ENCODE data around the gene DNAI2.
"Not testable (repeated sequence)": the region's sequence is repeated elsewhere in the genome, so short reads cannot be mapped to it uniquely, and the experiment has no call there.

DNAI2 gene

DNA sequence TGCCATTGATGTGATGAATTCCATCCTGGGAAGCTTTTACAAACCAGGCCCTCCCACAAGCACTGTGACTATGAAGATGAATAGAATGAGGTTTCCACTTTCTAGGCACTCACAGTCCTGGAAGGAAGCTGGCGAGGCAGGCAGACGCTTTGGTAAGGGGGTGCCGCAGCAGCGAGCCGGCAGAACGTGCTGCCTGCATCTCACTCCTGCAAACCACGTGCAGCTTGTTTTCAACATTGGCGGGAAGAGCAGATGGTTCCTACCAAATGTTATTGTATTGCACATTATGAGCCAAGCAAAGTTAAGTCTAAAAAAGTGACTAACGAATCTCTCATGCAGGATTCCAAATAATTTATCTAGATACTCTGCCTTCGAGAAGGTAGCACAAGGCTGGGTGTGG, 3.7 kb upstream of the DNAI2 start:
- TF ChIP-seq PAX5 (IDR thresholded peaks at IDR 0.05; ENCODE audit: insufficient read depth, low read length, severe bottlenecking) (no peak), POU2F2 (IDR thresholded peaks at IDR 0.05; ENCODE audit: low read depth, low read length) (no peak), TAF1 (IDR thresholded peaks at IDR 0.05; ENCODE audit: low read depth, low read length) (no peak), POLR2AphosphoS5 (IDR thresholded peaks at IDR 0.05; ENCODE audit: low read depth, low read length) (no peak), POLR2A (IDR thresholded peaks at IDR 0.05; ENCODE audit: low read depth, low read length) (no peak), SPI1 (IDR thresholded peaks at IDR 0.05; ENCODE audit: low read depth, low read length) (no peak)
- DNase-seq (ENCODE audit: insufficient read length, low spot score): no peak
- FAIRE-seq: no peak

DNA sequence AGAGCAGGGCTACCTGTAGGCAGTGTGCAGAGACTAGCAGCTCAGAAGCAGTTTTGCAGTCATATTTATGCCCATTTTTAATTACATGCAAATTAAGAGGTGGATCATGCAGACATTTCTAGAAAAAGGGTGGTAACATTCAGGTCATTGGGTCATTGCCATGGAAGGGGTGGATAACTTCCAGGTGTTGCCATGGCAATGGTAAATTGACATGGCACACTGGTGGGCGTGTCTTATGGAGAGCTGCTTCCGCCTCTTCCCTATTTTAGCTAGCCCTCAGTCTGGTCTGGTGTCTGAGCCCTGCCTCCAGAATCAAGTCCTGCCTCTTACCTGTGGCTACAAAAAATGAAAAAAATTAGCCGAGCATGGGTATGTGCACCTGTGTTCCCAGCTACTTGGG, 2.8 kb upstream of the DNAI2 start:
- FAIRE-seq: no peak
- no peak for DNase-seq (ENCODE audit: insufficient read length, low spot score)
- no peak for TF ChIP-seq PAX5 (IDR thresholded peaks at IDR 0.05; ENCODE audit: insufficient read depth, low read length, severe bottlenecking)
- TF ChIP-seq SPI1 (IDR thresholded peaks at IDR 0.05; ENCODE audit: low read depth, low read length): no peak
- TF ChIP-seq POLR2AphosphoS5 (IDR thresholded peaks at IDR 0.05; ENCODE audit: low read depth, low read length): no peak
- TF ChIP-seq POLR2A (IDR thresholded peaks at IDR 0.05; ENCODE audit: low read depth, low read length): no peak
- no peak for TF ChIP-seq POU2F2 (IDR thresholded peaks at IDR 0.05; ENCODE audit: low read depth, low read length)
- TF ChIP-seq TAF1 (IDR thresholded peaks at IDR 0.05; ENCODE audit: low read depth, low read length): no peak

DNA sequence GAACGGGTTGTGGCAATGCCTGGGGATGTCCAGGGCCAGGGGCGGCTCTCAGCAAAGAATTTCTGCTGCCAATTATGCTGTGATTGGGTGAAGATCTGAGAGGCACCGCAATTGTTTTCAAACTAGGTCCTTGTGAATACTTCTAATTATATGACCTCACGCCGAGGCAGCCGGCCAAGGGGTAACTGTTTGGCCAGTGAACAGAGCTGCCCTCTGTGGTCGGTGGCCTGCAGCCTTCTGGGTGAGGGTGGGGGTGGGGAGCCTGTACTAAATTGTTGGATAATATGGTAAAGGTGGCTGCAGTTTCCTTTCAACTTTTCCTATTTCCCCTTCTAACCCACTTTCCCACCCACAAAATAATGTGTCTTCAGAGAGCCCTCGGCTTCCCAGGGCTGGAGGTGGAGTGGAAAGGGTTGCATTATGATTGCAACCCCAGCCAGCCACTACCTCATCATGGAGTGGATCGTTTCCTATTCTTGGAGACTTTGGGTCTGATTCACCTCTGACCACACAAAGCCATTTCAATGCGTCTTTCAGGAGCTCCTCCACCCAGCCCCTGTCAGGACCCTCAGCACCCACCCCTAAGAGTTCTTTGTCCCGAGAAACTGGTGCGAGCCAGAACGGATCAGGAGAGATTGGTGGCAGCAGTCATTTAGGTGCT, 2.0 kb upstream of the DNAI2 start:
- no peak for TF ChIP-seq TAF1 (IDR thresholded peaks at IDR 0.05; ENCODE audit: low read depth, low read length)
- no peak for TF ChIP-seq PAX5 (IDR thresholded peaks at IDR 0.05; ENCODE audit: insufficient read depth, low read length, severe bottlenecking)
- no peak for TF ChIP-seq SPI1 (IDR thresholded peaks at IDR 0.05; ENCODE audit: low read depth, low read length)
- TF ChIP-seq POU2F2 (IDR thresholded peaks at IDR 0.05; ENCODE audit: low read depth, low read length): no peak
- TF ChIP-seq POLR2A (IDR thresholded peaks at IDR 0.05; ENCODE audit: low read depth, low read length): no peak
- no peak for TF ChIP-seq POLR2AphosphoS5 (IDR thresholded peaks at IDR 0.05; ENCODE audit: low read depth, low read length)
- FAIRE-seq (no peak), DNase-seq (ENCODE audit: insufficient read length, low spot score) (no peak)

DNA sequence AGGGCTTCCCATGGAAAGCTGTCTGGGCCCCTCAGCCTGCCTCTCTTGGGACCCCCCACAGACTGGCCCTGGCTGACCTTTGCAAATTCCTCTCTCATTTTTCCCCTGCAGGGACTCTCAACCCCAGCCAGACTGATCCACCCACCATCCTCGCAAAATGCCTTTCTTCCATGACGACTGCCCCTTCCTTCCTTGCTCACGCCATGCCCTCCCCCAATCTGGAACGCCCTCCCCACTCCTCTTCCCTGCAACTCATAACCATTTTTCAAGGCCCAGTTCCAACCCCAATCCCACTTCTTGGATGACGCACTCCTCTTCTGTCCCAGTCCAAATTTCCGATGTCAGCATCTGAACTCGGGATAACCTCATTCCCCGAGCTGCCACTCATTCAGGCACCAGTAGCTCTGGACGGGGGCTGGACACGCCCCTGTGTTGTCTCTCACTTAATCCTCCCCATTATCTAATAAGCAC, 1.3 kb upstream of the DNAI2 start:
- FAIRE-seq (no peak), DNase-seq (ENCODE audit: insufficient read length, low spot score) (no peak)
- no peak for TF ChIP-seq SPI1 (IDR thresholded peaks at IDR 0.05; ENCODE audit: low read depth, low read length)
- TF ChIP-seq POU2F2 (IDR thresholded peaks at IDR 0.05; ENCODE audit: low read depth, low read length): no peak
- no peak for TF ChIP-seq POLR2AphosphoS5 (IDR thresholded peaks at IDR 0.05; ENCODE audit: low read depth, low read length)
- TF ChIP-seq POLR2A (IDR thresholded peaks at IDR 0.05; ENCODE audit: low read depth, low read length): no peak
- no peak for TF ChIP-seq TAF1 (IDR thresholded peaks at IDR 0.05; ENCODE audit: low read depth, low read length)
- TF ChIP-seq PAX5 (IDR thresholded peaks at IDR 0.05; ENCODE audit: insufficient read depth, low read length, severe bottlenecking): no peak

DNA sequence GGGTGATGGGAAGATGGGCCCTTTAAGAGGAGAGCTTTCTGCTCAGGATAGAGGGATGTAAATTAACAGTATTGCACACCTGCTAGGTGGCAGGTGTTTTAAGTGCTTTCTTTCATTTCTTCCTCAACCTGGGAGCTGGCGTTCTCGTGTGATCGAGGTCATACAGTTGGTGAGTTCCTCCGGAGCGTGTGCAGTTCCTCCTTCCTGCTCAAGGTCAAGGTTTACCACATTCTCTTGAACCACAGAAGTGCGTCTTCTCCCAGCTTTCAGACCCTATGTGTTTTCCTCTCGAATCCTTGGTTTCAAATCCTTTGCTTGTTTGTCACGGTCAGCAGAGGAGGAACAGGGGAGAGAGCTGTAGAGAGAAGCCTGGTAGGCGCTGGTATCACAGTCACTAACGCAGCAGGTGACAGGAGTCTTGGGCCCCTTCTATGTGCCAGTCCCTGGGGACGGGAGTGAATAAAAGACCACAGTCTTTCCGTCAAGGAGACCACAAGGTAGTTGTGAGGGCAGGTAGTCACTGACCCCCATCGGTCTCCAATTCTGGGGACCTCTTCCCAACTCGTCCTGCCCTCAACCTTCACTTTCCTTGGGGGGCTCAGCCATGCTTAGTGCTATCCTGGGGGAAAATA, 791 bp downstream of the DNAI2 start:
- DNase-seq (ENCODE audit: insufficient read length, low spot score): no peak
- FAIRE-seq: no peak

DNA sequence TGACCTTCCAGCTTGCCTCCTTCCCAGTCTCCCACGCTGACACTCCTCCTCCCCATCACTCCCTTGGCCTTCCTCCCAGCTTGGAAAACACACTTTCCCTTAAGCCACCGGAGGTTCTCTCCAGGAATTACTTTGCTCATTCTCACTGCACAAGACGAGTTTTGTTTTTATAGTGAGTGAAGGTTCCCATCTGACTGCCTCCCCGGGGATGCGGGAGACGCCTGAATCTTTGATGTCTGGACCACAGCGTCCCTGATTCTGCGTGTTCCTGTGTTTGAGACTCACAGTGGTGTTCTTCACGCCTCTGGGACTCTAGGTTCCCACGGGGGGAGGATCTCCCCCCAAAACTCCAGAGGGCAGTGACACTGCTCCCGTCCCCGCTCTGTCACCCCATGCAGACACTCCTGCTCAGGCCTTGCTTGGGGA, 2.0 kb downstream of the DNAI2 start:
- DNase-seq (ENCODE audit: insufficient read length, low spot score) (no peak), FAIRE-seq (no peak)
- TF ChIP-seq POLR2AphosphoS5 (IDR thresholded peaks at IDR 0.05; ENCODE audit: low read depth, low read length) (no peak), TAF1 (IDR thresholded peaks at IDR 0.05; ENCODE audit: low read depth, low read length) (no peak), PAX5 (IDR thresholded peaks at IDR 0.05; ENCODE audit: insufficient read depth, low read length, severe bottlenecking) (no peak), POLR2A (IDR thresholded peaks at IDR 0.05; ENCODE audit: low read depth, low read length) (no peak), SPI1 (IDR thresholded peaks at IDR 0.05; ENCODE audit: low read depth, low read length) (no peak), POU2F2 (IDR thresholded peaks at IDR 0.05; ENCODE audit: low read depth, low read length) (no peak)

More for the DNA sequence above, 791 bp downstream of the DNAI2 start:
- TF ChIP-seq SPI1 (IDR thresholded peaks at IDR 0.05; ENCODE audit: low read depth, low read length) (peak; percentile 34; the same call in 1 of the 2 replicates), TAF1 (IDR thresholded peaks at IDR 0.05; ENCODE audit: low read depth, low read length) (no peak)

DNA sequence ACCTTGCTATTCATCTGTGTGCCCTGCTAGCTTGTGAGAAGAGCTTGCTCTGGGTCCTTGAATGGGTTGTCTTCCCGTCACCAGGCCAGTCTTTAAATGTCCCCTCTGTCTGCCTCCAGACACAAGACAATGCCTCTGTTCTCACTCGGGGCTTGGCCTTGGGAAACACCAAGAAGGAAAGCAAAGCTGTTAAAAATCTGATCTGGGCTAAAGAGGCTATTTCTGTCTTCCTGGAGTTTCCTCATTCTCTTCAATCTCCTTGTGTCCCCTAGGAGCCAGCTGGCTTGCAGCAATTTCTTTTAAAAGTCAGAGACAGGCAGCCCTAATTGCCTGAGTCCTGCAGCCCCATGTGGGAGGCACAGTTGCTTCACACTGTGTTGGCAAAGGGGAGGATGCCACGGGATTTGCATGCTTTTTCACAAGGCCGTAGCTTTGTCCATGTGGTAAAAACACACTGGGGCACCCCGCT, 2.5 kb downstream of the DNAI2 start:
- no peak for FAIRE-seq
- TF ChIP-seq POU2F2 (IDR thresholded peaks at IDR 0.05; ENCODE audit: low read depth, low read length) (no peak), POLR2A (IDR thresholded peaks at IDR 0.05; ENCODE audit: low read depth, low read length) (no peak), TAF1 (IDR thresholded peaks at IDR 0.05; ENCODE audit: low read depth, low read length) (no peak)
- DNase-seq (ENCODE audit: insufficient read length, low spot score): no peak

DNA sequence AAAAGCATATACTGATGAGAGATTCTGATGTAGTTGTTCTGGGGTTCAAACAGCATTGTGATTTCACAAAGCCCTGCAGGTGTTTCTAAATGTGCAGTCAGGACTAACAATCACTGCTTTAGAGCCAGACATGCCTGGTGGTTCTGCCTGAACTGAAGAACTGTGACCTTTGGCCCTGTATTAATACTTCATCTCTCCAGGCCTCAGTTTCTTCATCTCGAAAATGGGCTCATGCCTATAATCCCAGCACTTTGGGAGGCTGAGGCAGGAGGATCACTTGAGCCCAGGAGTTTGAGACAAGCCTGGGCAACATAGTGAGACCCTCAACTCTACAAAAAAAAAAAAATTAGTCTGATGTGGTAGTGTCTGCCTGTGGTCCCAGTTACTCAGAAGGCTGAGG, 3.9 kb downstream of the DNAI2 start:
- FAIRE-seq (no peak), DNase-seq (ENCODE audit: insufficient read length, low spot score) (no peak)
- TF ChIP-seq POU2F2 (IDR thresholded peaks at IDR 0.05; ENCODE audit: low read depth, low read length): no peak
- no peak for TF ChIP-seq PAX5 (IDR thresholded peaks at IDR 0.05; ENCODE audit: insufficient read depth, low read length, severe bottlenecking)
- TF ChIP-seq SPI1 (IDR thresholded peaks at IDR 0.05; ENCODE audit: low read depth, low read length): no peak
- no peak for TF ChIP-seq POLR2AphosphoS5 (IDR thresholded peaks at IDR 0.05; ENCODE audit: low read depth, low read length)
- TF ChIP-seq TAF1 (IDR thresholded peaks at IDR 0.05; ENCODE audit: low read depth, low read length): no peak

DNA sequence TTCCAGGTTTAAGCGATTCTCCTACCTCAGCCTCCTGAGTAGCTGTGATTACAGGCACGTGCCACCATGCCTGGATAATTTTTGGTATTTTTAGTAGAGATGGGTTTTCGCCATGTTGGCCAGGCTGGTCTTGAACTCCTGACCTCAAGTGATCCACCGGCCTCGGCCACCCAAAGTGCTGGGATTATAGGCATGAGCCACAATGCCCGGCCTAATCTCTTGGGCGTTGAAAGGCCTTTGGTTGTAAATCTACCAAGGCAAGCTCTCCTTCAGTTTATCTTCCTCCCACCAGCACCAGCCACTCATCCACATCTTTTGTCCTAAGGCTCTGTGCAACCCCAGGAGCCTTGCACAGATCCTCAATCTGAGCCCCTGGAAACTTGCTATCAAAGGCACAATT, 5.6 kb downstream of the DNAI2 start:
- DNase-seq (ENCODE audit: insufficient read length, low spot score); FAIRE-seq: not testable (repeated sequence)

DNA sequence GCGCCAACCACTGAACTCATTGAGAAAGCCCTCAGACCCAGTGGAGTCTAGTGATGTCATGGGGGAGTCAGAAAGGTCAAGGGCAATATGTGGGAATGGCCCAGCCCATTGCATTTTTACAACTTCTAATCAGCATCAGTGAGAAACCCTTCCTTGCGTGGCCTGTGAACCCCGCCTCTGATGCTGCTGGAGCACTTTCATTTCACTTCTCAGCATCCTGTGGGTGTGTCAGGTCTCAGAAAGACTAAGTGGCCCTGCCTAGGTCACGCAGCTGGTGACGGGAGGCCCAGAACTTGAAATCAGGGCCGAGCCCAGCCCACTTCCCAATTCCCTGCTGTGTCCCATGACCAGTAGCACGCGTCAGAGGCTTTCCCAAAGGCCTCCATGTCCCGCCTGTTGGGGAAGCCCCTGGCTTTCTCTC, 6.1 kb downstream of the DNAI2 start:
- FAIRE-seq: peak; percentile 98

More for the DNA sequence above, 6.1 kb downstream of the DNAI2 start:
- TF ChIP-seq POLR2AphosphoS5 (IDR thresholded peaks at IDR 0.05; ENCODE audit: low read depth, low read length) (no peak), POLR2A (IDR thresholded peaks at IDR 0.05; ENCODE audit: low read depth, low read length) (no peak), TAF1 (IDR thresholded peaks at IDR 0.05; ENCODE audit: low read depth, low read length) (no peak), SPI1 (IDR thresholded peaks at IDR 0.05; ENCODE audit: low read depth, low read length) (0 out of 2 replicates have a peak, but pooled peaks have one; percentile 22)
- peak; percentile 73 for DNase-seq (ENCODE audit: insufficient read length, low spot score)
